ENCODE data around the gene FBRS. TPM values are rescaled to one million over a fixed set of nuclear protein-coding genes. Genes with fewer than 3 reads are reported as not detected.

The FBRS gene
- total and polyA plus RNA-seq, 2 of the 13 experiments (the other 11 are each of a cell fraction or from before 2014, with no cell fraction given): 13.7 to 16.2 TPM

DNA sequence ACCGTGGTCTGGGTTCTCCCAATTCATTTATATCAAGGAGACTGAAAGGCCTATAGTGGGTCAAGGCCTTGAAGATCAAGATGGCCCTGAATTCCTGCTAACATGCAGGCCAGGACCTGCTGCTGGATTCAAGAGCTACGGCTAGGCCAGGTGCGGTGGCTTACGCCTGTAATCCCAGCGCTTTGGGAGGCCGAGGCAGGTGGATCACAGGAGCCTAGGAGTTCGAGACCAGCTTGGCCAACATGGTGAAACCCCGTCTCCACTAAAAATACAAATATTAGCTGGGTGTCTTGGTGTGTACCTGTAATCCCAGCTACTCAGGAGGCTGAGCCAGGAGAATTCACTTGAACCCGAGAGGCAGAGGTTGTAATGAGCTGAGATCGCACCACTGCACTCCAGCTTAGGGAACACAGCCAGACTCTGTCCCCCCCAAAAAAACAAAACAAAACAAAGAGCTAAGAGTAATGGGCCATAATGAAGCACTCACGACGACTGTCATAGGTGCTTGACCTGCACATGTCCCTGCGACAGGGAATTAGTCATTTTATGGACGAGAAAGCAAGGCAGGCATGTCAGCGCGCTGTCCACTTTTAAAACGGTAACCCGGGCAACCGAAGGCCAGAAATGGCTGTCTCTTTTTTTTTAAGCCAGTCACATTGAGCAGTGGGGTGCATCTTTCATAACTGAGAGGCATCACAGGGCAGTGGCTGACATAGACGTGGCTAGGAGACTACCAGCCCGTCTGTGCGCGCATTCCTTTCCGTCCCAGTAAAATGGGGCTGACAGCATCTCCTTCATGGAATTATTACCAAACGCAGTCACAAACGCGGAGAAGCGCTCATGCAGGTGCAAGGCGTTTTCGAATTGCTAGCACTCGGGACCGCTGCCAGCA lies 1.0 kb upstream of the FBRS start (continued):
- 0 out of 2 replicates have a peak, but pooled peaks have one; percentile 5 for TF ChIP-seq RXRA (CRISPR knock-in tag; IDR thresholded peaks at IDR 0.05)
- TF ChIP-seq, protein P1, sequence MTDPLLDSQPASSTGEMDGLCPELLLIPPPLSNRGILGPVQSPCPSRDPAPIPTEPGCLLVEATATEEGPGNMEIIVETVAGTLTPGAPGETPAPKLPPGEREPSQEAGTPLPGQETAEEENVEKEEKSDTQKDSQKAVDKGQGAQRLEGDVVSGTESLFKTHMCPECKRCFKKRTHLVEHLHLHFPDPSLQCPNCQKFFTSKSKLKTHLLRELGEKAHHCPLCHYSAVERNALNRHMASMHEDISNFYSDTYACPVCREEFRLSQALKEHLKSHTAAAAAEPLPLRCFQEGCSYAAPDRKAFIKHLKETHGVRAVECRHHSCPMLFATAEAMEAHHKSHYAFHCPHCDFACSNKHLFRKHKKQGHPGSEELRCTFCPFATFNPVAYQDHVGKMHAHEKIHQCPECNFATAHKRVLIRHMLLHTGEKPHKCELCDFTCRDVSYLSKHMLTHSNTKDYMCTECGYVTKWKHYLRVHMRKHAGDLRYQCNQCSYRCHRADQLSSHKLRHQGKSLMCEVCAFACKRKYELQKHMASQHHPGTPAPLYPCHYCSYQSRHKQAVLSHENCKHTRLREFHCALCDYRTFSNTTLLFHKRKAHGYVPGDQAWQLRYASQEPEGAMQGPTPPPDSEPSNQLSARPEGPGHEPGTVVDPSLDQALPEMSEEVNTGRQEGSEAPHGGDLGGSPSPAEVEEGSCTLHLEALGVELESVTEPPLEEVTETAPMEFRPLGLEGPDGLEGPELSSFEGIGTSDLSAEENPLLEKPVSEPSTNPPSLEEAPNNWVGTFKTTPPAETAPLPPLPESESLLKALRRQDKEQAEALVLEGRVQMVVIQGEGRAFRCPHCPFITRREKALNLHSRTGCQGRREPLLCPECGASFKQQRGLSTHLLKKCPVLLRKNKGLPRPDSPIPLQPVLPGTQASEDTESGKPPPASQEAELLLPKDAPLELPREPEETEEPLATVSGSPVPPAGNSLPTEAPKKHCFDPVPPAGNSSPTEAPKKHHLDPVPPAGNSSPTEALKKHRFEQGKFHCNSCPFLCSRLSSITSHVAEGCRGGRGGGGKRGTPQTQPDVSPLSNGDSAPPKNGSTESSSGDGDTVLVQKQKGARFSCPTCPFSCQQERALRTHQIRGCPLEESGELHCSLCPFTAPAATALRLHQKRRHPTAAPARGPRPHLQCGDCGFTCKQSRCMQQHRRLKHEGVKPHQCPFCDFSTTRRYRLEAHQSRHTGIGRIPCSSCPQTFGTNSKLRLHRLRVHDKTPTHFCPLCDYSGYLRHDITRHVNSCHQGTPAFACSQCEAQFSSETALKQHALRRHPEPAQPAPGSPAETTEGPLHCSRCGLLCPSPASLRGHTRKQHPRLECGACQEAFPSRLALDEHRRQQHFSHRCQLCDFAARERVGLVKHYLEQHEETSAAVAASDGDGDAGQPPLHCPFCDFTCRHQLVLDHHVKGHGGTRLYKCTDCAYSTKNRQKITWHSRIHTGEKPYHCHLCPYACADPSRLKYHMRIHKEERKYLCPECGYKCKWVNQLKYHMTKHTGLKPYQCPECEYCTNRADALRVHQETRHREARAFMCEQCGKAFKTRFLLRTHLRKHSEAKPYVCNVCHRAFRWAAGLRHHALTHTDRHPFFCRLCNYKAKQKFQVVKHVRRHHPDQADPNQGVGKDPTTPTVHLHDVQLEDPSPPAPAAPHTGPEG (CRISPR knock-in tag; IDR thresholded peaks at IDR 0.05): no peak
- TF ChIP-seq ZFY (CRISPR knock-in tag; IDR thresholded peaks at IDR 0.05): no peak
- TF ChIP-seq, protein P2, sequence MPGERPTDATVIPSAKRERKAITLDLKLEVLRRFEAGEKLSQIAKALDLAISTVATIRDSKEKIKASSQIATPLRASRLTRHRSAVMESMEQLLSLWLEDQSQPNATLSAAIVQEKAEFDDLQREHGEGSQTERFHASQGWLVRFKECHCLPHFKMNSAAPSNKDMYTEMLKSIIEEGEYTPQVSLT (CRISPR knock-in tag; IDR thresholded peaks at IDR 0.05; ENCODE audit: borderline replicate concordance, low read depth): 0 out of 2 replicates have a peak, but pooled peaks have one; percentile 78
- TF ChIP-seq ELF1 (CRISPR knock-in tag; IDR thresholded peaks at IDR 0.05): no peak
- no peak for TF ChIP-seq ZNF607 (CRISPR knock-in tag; IDR thresholded peaks at IDR 0.05; ENCODE audit: borderline replicate concordance)
- 0 out of 2 replicates have a peak, but pooled peaks have one; percentile 75 for TF ChIP-seq ZNF616 (CRISPR knock-in tag; IDR thresholded peaks at IDR 0.05; ENCODE audit: low read depth)
- 0 out of 2 replicates have a peak, but pooled peaks have one; percentile 14 for TF ChIP-seq DNMT1 (CRISPR knock-in tag; IDR thresholded peaks at IDR 0.05)
- no peak for TF ChIP-seq MEF2D (CRISPR knock-in tag; IDR thresholded peaks at IDR 0.05)
- no peak for TF ChIP-seq EZH2 (conservative IDR thresholded peaks at IDR 0.05; ENCODE audit: low read depth, low read length)
- TF ChIP-seq MEIS1 (CRISPR knock-in tag; IDR thresholded peaks at IDR 0.05; ENCODE audit: borderline replicate concordance): no peak
- TF ChIP-seq RBM39 (IDR thresholded peaks at IDR 0.05; ENCODE audit: low read depth, low read length, poor library complexity, severe bottlenecking): no peak
- TF ChIP-seq KLF11 (CRISPR knock-in tag; IDR thresholded peaks at IDR 0.05): 0 out of 2 replicates have a peak, but pooled peaks have one; percentile 33
- no peak for TF ChIP-seq ZFX (CRISPR knock-in tag; IDR thresholded peaks at IDR 0.05; ENCODE audit: low read depth)
- TF ChIP-seq ZNF768 (CRISPR knock-in tag; IDR thresholded peaks at IDR 0.05): no peak
- no peak; the same call in 1 of the 2 replicates for TF ChIP-seq BRCA1 (CRISPR knock-in tag; IDR thresholded peaks at IDR 0.05)
- TF ChIP-seq ZBTB42 (CRISPR knock-in tag; IDR thresholded peaks at IDR 0.05): 0 out of 2 replicates have a peak, but pooled peaks have one; percentile 16
